Measurements from ENCODE around the gene PPFIBP2. TPM values are rescaled to one million over a fixed set of nuclear protein-coding genes. Genes with fewer than 3 reads are reported as not detected.

PPFIBP2 gene
- total and polyA plus RNA-seq, 10 of the 15 experiments (the other 5 are each of a cell fraction or from before 2014, with no cell fraction given), result 17.3 to 56.3 (median 39.2) TPM

GRCh38 chr11:7514099-7514591, 346 bp downstream of the PPFIBP2 start (continued):
- TF ChIP-seq BACH1 (IDR thresholded peaks at IDR 0.05; ENCODE audit: borderline replicate concordance) (0 out of 2 replicates have a peak, but pooled peaks have one; percentile 8), KDM1A (IDR thresholded peaks at IDR 0.05; ENCODE audit: borderline replicate concordance) (no peak), CBFB (IDR thresholded peaks at IDR 0.05; ENCODE audit: low read depth) (no peak), CBX3 (IDR thresholded peaks at IDR 0.05; ENCODE audit: borderline replicate concordance, low read depth) (no peak), CREB1 (IDR thresholded peaks at IDR 0.05; ENCODE audit: low read depth) (no peak), E2F8 (IDR thresholded peaks at IDR 0.05; ENCODE audit: low read depth, partially characterized antibody) (no peak), TCF3 (IDR thresholded peaks at IDR 0.05; ENCODE audit: borderline replicate concordance, insufficient read depth, low read depth, low read length) (no peak), MTA2 (IDR thresholded peaks at IDR 0.05; ENCODE audit: low read depth) (no peak), RCOR1 (conservative IDR thresholded peaks at IDR 0.05; ENCODE audit: low read depth, low read length) (no peak), HCFC1 (IDR thresholded peaks at IDR 0.05; ENCODE audit: low read length) (no peak), ZNF24 (IDR thresholded peaks at IDR 0.05) (no peak), CHD2 (IDR thresholded peaks at IDR 0.05; ENCODE audit: borderline replicate concordance, low read depth, low read length) (no peak), IRF4 (IDR thresholded peaks at IDR 0.05; ENCODE audit: low read depth, low read length) (no peak), NFIC (IDR thresholded peaks at IDR 0.05; ENCODE audit: low read depth, low read length) (no peak), SRF (IDR thresholded peaks at IDR 0.05; ENCODE audit: low read depth in 2 of 2, low read length in 2 of 2) (no peak), MTA3 (IDR thresholded peaks at IDR 0.05; ENCODE audit: borderline replicate concordance, low read length) (no peak), RAD21 (IDR thresholded peaks at IDR 0.05; ENCODE audit: insufficient read depth, low read depth, low read length) (no peak), PKNOX1 (IDR thresholded peaks at IDR 0.05) (no peak), ATF2 (IDR thresholded peaks at IDR 0.05; ENCODE audit: low read length) (no peak), BRCA1 (IDR thresholded peaks at IDR 0.05; ENCODE audit: low read depth, low read length) (no peak), NFYB (IDR thresholded peaks at IDR 0.05; ENCODE audit: insufficient read depth, low read depth, low read length) (no peak), HSF1 (IDR thresholded peaks at IDR 0.05; ENCODE audit: low read depth, low read length) (no peak), KAT2A (conservative IDR thresholded peaks at IDR 0.05; ENCODE audit: control insufficient read depth, low read depth, low read length) (no peak), FOS (IDR thresholded peaks at IDR 0.05; ENCODE audit: borderline replicate concordance, extremely low read depth, insufficient read length) (no peak), POU2F2 (IDR thresholded peaks at IDR 0.05; ENCODE audit: borderline replicate concordance, low read depth, low read length) (no peak), RBBP5 (conservative IDR thresholded peaks at IDR 0.05) (no peak)

All from GM12878 (cell line).